ENCODE measurements around the gene DUSP15. TPM values are rescaled to one million over a fixed set of nuclear protein-coding genes. Genes with fewer than 3 reads are reported as not detected.
A peak's percentile ranks its signal among the peaks of the same experiment; 100 is the strongest.

DUSP15 gene
- total RNA-seq, 2 experiments from 2014 or later, result not detected

- H3K36me3 ChIP-seq (ENCODE audit: insufficient read depth, low read length), result no peaks in the 10 kb centered on the region
- Mint-ChIP-seq H3K27me3 (peaks cover 49% of the 10 kb centered on the region), H3K9me3 (no peaks in the 10 kb centered on the region), H3K27ac (no peak overlapping the region), H3K4me1 (ENCODE audit: low read depth) (peaks cover 12% of the 10 kb centered on the region), H3K4me3 (no peak overlapping the region), H3K36me3 (ENCODE audit: low read depth) (no peaks in the 10 kb centered on the region)
- no peak overlapping the region for H3K27ac ChIP-seq (ENCODE audit: low read depth in 1 of 2, low read length in 2 of 2)
- POLR2A ChIA-PET, result no interaction called here
- peaks cover 27 to 35% of the 10 kb centered on the region in 2 experiments for H3K27me3 ChIP-seq (ENCODE audit: control insufficient read depth in 1 of 2, insufficient read depth in 2 of 2, low read length in 2 of 2)
- no peak for TF ChIP-seq CTCF (IDR thresholded peaks at IDR 0.05)
- ATAC-seq (ENCODE audit: poor library complexity) (no peak), DNase-seq (no peak)
- H3K9me3 ChIP-seq (ENCODE audit: control insufficient read depth in 1 of 2, insufficient read depth in 1 of 2, low read length in 2 of 2), result peaks cover 0 to 7% of the 10 kb centered on the region in 2 experiments
- CTCF ChIA-PET, result interaction anchor here (1.5 kb wide), 1 partner anchor 20 kb away, joined by 5 read pairs; no protein-coding TSS in a partner anchor
- peaks cover 16% of the 10 kb centered on the region for H3K4me1 ChIP-seq (ENCODE audit: insufficient read depth, low read length)
- H3K4me3 ChIP-seq (ENCODE audit: low read length), result no peak overlapping the region
- intact Hi-C loops (cut with DNase I, micrococcal nuclease), result loop anchor here in 1 of 2 experiments (10.0 kb wide), 1 partner anchor 138 kb away; the partner anchor contains the start of gene TPX2
Measured at GRCh38 chr20:31872406-31872805, 2.1 kb upstream of the DUSP15 start.

- no peak for TF ChIP-seq CTCF (IDR thresholded peaks at IDR 0.05)
- Histone ChIP-seq H3K27me3 (ENCODE audit: control insufficient read depth in 1 of 2, insufficient read depth in 2 of 2, low read length in 2 of 2) (peaks cover 27 to 35% of the 10 kb centered on the region in 2 experiments), H3K4me3 (ENCODE audit: low read length) (no peak overlapping the region), H3K27ac (ENCODE audit: low read depth in 1 of 2, low read length in 2 of 2) (no peak overlapping the region), H3K36me3 (ENCODE audit: insufficient read depth, low read length) (no peaks in the 10 kb centered on the region), H3K9me3 (ENCODE audit: control insufficient read depth in 1 of 2, insufficient read depth in 1 of 2, low read length in 2 of 2) (peaks cover 0 to 7% of the 10 kb centered on the region in 2 experiments), H3K4me1 (ENCODE audit: insufficient read depth, low read length) (peaks cover 16% of the 10 kb centered on the region)
- Mint-ChIP-seq H3K27ac (no peak overlapping the region), H3K36me3 (ENCODE audit: low read depth) (no peaks in the 10 kb centered on the region), H3K4me1 (ENCODE audit: low read depth) (peaks cover 12% of the 10 kb centered on the region), H3K27me3 (peaks cover 53% of the 10 kb centered on the region), H3K9me3 (no peaks in the 10 kb centered on the region), H3K4me3 (peak overlapping the region; percentile 83)
- CTCF ChIA-PET, result no interaction called here
- ATAC-seq (ENCODE audit: poor library complexity) (no peak), DNase-seq (no peak)
- intact Hi-C loops (cut with DNase I, micrococcal nuclease), result loop anchor here in 1 of 2 experiments (10.0 kb wide), 1 partner anchor 137 kb away; the partner anchor contains the start of gene TPX2
- POLR2A ChIA-PET, result interaction anchor here (2.0 kb wide), 1 partner anchor 8 kb away, joined by 6 read pairs; no protein-coding TSS in a partner anchor
Measured at GRCh38 chr20:31871618-31871954, 1.3 kb upstream of the DUSP15 start.

GRCh38 chr20:31870726-31871617, 645 bp upstream of the DUSP15 start:
- Histone ChIP-seq H3K9me3 (ENCODE audit: control insufficient read depth in 1 of 2, insufficient read depth in 1 of 2, low read length in 2 of 2) (peaks cover 0 to 7% of the 10 kb centered on the region in 2 experiments), H3K27me3 (ENCODE audit: control insufficient read depth in 1 of 2, insufficient read depth in 2 of 2, low read length in 2 of 2) (peaks cover 27 to 35% of the 10 kb centered on the region in 2 experiments), H3K36me3 (ENCODE audit: insufficient read depth, low read length) (no peaks in the 10 kb centered on the region), H3K4me1 (ENCODE audit: insufficient read depth, low read length) (peaks cover 16% of the 10 kb centered on the region), H3K4me3 (ENCODE audit: low read length) (no peak overlapping the region), H3K27ac (ENCODE audit: low read depth in 1 of 2, low read length in 2 of 2) (no peak overlapping the region)
- ChIA-PET POLR2A (interaction anchor here (2.0 kb wide), 1 partner anchor 9 kb away, joined by 6 read pairs; no protein-coding TSS in a partner anchor), CTCF (no interaction called here)
- intact Hi-C loops (cut with DNase I, micrococcal nuclease), result loop anchor here in 1 of 2 experiments (10.0 kb wide), 1 partner anchor 136 kb away; the partner anchor contains the start of gene TPX2
- Mint-ChIP-seq H3K27me3 (peaks cover 53% of the 10 kb centered on the region), H3K4me3 (peak overlapping the region; percentile 83), H3K4me1 (ENCODE audit: low read depth) (peaks cover 12% of the 10 kb centered on the region), H3K27ac (no peak overlapping the region), H3K36me3 (ENCODE audit: low read depth) (no peaks in the 10 kb centered on the region), H3K9me3 (no peaks in the 10 kb centered on the region)
- no peak for TF ChIP-seq CTCF (IDR thresholded peaks at IDR 0.05)
- DNase-seq, result no peak
- ATAC-seq (ENCODE audit: poor library complexity), result no peak

Data from CD4-positive, alpha-beta T cell (primary cell).